CD1c-positive myeloid dendritic cell (primary cell): ENCODE data around the gene PPFIBP2.
A peak's percentile ranks its signal among the peaks of the same experiment; 100 is the strongest.

ENCODE experiments used
- DNase-seq: peaks from one replicate; pipeline ENCODE4 v3.0.0-alpha.2; 2016; ENCODE audit errors: extremely low spot score

PPFIBP2 gene

DNA sequence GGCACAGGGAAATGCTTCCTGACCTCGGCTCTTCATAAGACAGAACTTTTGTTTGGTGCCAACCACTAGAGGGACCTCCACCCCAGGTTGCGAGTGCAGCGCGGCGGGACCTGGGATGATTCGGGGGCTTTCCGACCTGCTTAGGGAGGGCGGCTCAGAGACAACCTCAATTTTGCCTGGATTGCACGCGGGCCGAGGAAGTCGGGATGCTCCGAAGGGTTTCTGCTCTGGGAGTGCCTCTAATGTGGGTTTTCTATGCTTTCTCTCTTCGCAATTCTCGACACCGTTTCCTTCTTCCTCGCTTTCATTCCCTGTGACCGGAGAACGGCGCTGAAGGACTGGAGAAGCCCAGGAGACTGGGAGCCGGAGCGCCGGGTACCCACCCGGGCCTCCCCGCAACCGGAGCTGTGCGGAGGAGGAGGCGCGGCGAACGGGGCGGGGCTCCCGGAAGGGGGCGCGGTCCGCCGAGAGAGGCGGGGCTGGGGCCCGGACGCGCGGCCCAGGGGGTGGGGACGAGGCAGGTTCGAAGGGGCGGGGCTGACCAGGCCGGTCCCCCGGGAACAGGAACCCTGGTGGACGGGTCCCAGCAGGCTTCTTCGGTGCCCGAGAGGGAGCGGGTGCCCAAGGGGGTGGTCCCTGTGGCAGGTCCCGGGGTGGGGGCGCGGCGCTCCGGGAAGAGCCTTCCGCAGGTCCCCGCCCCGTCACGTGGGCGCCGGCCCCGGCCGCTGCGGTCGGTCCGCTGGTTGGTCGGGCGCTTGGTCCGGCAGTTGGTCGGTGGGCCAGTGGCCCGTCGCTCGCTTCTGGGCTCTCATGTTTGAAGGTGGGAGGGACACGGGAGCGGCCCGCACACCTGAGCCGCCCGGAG, at the start of gene PPFIBP2:
Gene PPFIBP2, plus strand, starts transcription at position 766 of the 865 bp plus-strand sequence. CDS start 35,477 bp downstream, outside the sequence.
- peak; percentile 87 for DNase-seq

DNA sequence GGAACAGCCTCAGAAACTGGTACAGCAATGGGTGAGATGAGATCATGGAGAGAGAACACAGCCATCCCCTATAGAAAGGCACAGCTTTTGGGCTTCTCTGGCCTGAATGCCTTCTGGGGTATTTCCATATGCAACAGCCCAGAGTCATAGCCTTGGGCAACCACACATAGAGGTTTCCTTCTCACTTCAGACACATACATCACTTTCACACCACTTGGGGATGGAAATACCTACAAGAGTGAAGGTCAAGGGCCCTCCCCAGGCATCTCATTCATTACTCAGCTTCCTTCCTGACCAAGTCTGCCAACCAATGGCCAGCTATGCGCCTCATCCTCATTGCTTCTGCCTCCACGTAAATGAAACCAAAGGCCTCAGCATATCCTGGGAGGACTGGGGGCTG, 46.1 kb upstream of the PPFIBP2 start:
- no peak for DNase-seq

DNA sequence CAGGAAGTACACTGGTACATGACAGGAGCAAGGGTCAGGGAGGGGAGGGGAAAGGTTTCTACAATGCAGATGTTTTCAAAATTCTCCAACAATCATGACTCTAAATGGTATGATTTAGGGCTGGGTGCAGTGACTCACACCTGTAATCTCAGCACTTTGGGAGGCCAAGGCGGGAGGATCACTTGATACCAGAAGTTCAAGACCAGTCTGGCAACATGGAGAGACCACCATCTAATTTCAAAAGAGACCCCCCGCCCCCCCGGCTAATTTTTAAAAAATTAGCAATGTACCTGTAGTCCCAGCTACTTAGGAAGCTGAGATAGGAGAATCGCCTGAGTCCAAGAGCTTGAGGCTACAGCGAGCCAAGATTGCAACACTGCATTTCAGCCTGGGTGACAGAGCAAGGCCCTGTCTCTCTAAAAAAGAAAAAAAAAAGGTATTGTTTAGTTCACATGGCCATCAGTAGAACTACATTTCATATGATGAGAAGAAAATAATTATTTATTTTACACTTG, 44.4 kb upstream of the PPFIBP2 start:
- no peak for DNase-seq

DNA sequence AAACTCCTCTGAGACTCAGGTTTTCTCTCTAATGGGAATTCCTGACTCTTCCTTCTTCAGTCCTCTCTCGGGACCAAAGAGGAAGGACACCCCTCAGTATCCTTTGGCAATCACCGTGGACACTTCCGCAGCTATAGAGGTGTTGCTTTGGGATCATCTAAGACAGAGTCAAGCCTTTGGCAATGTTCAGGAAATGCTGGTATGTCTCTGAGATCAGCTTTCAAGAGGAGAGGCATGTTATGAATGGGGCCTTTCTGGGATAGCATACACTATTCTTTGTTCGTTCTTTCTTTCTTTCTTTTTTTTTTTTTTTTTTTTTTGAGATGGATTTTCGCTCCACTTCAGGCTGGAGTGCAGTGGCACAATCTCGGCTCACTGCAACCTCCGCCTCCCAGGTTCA, 42.7 kb upstream of the PPFIBP2 start:
- no peak for DNase-seq

DNA sequence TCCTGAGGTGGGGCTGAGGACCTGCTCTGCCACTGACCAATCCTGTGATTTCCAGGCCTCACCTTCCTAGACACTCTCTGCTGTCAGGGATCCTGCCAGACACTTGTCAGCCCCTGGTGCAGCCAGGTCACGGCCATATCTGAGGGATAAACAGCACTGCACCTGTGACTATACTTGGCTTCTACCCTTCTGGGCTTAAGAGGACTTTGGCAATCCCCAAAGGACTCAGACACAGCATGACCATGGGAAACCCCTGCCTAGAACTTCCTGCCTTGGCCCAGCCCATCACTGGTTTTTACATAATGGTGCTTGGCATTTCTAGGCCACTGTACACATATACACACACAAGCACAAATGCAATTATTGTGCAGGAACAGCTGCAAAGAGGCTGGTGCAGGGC, 40.1 kb upstream of the PPFIBP2 start:
- no peak for DNase-seq

DNA sequence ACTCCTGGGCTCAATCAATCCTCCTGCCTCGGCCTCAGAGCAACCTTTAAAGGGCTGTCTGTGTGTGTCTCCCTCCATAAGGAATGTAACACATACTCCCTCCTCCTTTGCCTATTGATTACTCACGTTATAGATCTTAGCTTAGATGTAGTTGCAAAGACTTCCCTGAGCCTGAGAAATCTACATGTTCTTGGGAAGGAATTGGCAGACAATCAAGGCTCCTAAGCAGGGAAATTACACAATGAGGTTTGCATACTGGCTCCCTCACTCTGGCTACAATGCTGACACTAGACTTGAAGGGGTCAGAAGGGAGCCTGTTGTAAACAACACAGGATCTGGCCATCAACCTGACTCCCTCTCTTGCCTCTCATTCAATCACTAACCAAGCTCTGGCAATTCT, 33.7 kb upstream of the PPFIBP2 start:
- DNase-seq, result no peak

DNA sequence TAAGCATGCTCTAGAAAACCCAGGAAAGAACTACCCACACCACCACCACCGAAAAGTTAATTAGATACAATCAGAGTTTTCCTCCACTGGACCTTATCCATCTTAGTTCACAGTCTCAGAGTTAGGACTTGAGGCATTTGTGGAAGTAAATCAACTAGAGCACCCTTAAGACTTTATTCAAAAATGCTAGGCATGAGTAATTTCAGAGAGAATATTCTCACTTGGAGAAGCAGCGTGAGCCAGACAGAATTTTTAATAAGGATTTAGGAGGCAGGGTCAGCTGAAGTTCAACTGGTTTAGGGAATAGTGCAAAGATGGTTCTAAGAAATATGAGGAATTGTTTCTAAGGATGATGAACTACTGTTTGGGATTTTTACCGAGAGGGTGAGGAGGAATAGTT, 29.7 kb upstream of the PPFIBP2 start:
- no peak for DNase-seq

DNA sequence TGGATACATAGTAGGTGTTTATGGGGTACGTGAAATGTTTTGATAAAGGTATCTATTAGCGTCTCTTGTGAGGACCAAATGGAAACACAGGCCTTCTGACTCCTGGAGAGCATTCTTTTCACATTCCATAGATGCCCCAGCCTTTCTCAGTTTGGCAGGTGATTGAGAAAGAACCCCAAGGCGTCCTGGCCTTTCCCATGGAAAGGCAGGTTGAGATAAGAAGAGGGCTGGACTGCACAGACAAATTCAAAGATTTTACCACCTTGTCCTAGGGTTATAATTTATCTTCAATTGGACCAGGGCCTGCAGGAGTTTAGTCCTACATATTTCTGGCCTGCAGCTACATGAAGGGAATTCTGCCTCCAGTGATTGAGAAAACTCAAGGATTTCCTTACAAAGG, 29.2 kb upstream of the PPFIBP2 start:
- no peak for DNase-seq

DNA sequence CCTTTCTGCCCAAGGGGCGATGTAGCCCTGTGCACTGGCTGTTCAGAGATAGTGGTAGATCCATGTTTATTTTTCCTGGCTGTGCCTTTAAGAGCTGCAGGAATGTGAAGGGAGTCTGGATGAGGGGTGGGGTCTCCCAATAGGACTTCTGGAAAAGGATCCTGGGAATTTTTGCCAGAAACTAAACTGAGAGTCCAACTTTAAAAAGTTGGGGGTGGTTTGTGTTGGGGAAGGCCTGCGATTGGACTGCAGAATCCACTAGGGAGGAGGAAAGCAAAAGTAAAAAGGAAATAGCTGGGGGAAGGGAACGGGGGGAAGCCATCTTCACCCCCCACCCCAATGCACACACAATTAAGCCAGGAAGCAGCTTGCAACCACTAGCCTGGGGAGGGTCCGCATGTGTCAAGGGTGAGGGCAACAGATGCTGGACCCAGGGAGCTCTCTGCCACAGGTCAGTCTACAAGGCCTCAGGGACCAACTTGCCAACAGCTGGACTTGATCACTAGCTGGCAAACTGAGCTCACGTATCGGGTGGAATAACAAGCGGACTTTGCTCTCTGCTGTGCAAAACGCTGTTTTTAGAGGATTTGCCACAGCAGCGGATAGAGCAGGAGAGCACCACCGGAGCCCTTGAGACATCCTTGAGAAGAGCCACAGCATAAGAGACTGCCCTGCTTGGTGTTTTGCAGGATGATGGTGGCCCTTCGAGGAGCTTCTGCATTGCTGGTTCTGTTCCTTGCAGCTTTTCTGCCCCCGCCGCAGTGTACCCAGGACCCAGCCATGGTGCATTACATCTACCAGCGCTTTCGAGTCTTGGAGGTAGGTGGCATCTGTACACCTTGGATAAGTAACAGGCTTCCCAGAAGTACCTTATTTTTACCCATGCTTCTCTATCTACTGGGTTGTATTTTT, 28.4 kb upstream of the PPFIBP2 start, which contains the start of gene OLFML1:
Gene OLFML1, plus strand, starts transcription at position 321 of the 912 bp plus-strand sequence. Its CDS starts 370 bp downstream, at position 691.
- DNase-seq, result no peak

DNA sequence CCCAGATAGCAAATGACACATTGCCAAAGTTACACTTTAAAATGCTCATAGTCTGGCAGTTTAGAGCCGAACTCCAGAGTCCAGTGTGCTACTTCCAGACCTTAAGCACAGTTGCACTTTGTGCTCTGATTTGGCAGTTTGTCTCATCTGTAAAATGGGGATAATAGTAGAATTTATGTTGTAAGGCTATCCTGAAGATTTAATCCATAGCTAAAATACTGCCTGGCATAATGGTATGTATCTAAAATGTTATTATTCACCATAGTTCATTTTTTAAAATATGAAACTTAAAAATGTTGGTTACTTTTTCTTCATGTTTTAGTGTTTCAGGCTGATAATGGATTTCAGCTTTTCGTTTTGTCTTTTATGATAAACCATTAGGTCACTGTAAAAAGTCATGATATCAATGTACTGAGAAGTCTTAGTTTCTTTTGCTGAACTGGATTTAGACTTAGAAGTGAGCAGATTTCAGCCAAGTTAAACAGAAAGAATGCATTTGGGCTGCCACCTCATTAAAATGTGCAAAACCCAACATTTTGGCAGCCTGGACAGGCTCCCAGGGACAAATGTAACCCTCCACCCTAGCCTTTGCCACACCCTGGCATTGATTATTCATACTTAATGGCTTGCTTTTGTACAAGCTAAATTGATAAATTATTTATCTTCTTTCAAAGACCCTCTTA, 27.6 kb upstream of the PPFIBP2 start:
- no peak for DNase-seq

DNA sequence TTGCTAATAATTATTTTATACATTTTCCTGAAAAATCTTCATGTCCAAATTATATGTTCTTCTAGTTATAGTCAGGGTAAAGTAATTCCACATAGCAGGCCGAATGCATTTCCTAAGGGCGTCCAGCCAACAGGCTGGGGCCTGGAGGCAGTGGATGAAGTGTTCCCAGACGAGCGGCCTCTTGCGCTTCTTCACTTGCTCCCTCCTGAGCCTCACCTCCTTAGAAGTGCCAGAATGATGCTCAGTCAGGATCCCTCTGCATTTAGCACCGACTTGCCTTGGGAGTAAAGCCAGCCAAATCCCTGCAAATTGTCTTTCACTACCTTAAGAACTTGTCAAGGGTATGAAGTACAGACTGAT, 27.0 kb upstream of the PPFIBP2 start:
- DNase-seq, result no peak

DNA sequence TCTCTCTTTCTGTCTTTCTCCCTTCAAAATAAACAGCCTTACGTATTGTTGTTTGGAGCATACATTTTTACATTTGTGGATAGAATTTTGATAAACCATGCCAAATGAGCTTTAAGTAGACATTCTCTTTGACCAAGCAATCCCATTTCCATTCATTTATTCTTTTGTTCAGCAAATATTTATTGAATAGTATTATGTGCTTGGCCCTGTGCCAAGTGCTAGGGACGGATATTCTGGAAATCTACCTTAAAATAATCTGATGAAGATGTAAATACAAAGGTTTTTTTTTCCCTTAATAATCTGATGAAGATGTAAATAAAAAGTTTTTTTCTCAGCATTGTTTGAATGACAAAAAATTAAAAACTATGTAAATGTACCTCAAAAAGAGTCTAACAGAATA, 26.4 kb upstream of the PPFIBP2 start:
- no peak for DNase-seq

DNA sequence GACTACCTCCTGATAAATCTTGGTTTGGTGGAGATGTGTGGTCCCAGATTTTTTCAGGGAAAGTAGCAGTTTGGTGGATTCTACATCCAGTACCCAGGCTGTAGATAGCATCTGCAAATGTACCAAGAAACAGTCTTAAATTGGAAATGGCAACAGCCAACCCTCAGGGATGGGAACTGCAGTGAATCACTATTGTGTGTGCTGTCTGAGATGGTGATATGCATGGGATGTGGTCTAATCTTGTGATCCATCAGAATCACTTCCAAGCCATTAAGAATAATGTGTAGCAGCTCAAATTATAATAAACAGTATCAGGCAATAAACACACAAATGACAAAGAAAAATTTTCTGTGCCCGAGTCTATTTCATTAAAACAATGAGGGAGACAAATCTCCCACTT, 25.1 kb upstream of the PPFIBP2 start:
- DNase-seq, result no peak

DNA sequence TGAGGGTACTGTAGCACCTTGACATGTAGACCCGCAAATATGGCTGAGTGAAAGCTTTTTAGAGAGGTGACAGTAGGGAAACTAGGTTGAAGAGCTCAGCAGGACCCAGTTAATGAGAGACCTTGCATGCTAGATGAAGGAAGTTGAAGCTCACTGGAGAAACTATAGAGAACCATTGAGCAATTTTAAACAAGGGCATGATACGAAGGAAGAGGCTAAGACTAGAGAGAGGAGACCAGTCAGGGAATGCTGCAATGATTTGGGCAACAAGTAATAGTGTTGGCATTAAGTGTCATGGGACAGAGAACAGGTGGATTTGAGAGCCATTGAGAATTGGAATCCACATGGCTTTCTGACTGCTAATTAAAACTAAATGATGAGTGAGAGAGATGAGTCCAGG, 24.4 kb upstream of the PPFIBP2 start:
- no peak for DNase-seq

DNA sequence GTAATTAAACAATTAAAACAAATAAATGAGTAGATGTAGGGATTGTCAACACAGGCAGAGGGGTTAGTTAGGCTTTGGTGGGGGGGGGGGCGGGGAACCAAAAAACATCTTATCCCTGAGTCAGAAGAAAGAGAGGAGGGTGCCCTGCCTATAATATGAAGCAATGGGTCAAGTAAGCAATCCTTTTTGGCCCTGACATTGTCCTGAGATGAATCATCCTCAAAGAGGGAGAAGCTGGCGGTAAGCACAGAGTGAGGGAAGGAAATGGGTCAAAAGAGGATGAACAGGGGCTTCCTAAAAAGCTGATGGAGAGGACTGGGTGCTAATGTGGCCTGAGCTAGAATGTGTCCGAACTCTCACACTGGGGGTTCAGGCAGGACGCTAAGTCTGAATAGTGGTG, 23.7 kb upstream of the PPFIBP2 start:
- no peak for DNase-seq

DNA sequence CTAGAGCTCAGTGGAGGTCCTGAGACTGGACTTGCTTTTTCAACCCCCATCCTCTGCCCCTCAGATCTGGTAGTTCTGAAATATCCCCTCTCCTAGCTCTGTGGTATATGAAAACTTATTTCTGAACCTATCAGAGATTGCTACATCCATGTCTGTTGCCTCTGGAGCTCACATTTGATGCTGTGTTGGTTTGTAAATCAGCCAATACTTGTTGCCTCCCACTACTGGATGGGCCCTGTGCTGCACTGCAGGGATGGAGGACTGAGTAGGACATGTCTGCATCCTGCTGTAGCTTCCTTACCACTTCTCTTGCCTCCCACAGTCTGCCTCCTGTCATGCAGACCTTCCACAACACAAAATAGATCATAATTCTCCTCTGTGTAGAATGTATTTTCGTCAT, 23.3 kb upstream of the PPFIBP2 start:
- DNase-seq, result no peak

DNA sequence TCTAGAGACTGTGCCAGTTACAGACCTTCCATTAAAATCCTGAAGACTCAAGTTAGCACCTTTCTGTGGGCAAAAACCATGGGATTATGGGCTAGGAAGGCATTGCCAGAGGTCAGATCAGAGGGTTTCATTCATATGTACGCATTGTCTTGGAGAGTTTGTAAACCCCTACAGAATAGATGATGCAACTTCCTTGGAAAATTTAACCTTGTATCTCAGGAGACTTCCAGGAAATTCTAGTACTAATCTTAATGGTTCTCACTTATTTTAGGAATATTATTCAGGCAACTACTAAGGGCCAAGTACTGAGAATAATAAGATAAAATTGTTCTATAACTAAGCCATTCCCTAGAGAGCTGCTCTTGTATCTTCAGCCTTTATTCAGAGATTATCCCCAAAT, 21.5 kb upstream of the PPFIBP2 start:
- no peak for DNase-seq

DNA sequence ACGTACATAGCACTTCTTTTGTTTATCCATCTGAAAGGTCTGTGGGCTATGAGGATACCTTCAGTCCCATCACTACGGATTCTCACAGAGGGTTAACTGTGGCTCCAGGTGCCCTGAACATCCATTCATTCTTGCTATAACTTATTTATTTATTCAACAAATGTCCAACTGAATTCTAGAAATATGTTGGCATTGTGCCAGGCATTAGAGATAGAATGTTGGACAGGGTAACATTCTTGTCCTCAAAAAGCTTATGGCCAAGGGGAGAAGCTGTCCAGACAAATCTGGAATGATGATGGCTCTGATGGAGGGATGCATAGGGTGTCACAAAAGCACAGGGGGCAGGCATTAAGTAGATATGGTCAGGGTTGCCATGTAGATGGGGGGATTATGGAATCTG, 20.1 kb upstream of the PPFIBP2 start:
- no peak for DNase-seq

DNA sequence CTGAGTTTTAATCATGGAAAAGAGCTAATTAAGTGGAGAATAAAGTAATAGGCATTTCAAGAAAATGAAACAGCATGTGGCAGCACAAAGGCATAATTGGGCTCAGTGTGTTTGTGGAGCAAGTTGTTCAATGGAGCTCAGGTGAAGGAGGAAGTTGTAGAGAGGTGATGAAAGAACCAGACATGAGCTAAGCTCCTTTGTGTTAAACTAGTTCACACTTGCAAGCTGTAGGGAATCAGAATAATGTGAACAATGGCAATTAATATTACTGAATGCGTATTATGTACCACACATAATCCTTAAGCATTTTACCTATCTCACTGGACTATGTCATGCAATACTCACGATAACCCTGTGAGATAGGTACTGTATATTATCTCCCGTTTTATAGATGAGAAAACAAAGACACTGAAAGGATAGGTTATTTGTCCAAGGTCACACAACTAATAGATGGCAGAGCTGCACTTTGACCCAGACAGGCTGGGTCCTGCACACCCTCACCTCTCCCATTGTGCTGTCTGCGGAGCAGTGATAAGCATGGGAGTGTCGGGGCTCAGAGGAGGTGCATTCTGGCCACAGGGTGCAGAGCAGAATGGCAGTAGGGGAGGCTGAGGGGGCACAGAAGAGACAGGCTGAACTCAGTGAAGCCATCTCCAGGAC, 19.6 kb upstream of the PPFIBP2 start:
- no peak for DNase-seq

DNA sequence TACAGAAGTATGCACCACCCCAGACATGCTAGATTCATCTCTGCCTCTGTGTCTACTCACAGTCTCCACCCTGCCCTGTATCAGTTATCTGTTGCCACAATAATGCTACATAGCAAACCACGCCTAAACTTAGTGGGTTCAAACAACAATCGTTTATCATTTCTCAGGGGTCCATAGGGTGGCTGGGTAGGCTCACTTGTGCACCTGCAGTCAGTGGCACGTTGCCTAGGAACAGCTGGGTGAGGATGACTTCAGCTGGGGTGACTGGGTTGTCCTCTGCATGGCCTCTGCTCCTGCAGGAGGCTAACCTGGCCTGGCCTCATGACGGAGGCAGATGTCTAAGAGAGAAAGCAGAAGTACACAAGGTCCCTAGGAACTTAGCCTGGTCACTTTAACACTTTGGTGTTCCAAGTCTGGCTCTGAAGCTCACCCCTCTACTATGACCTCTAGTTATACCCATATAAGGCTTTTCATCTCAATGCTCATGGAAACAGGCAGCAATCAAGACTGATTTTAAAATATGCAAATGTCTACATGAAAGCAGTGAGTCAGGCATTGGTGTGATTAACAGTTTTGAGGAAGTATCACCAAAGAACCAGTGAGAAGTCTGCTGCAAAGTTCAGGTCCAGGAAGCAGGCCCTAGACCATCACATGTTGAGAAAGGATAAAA, 17.8 kb upstream of the PPFIBP2 start:
- DNase-seq, result peak; percentile 76

DNA sequence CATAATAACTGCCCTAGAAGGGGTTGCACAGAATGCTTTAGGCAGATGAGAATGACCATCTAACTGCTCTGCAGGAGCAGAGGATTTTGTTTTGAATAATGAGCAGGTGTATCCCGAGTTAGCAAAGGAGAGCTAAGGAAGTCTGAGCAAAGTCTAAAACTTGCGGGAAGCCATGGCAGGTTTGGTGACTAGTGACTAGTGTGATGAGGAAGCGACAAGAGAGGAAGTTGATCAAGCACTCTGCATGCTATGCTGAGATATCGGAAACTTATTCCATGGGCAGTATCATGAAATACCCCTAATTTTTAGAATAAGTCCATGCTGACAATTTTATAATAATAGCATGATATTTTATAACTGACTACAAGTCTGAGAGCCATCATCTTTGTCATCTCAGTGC, 15.6 kb upstream of the PPFIBP2 start:
- peak; percentile 52 for DNase-seq
